Esophagus squamous epithelium (tissue), 4 donors: Measurements from ENCODE around the gene KCTD8.

Source experiments
- POLR2A ChIP-seq, 4 donors: fragments of 450-650 bp; IDR thresholded peaks; one replicate each; pipeline ENCODE4 v1.6.1; 2017; ENCODE audit warnings: antibody characterized with exemption in 4 of 4, mild to moderate bottlenecking in 4 of 4, moderate library complexity in 3 of 4
- TF ChIP-seq, protein P1 (sequence below), 6 experiments: fragments of 450-650 bp in 4 of 6; fragments of 200-600 bp in 2 of 6; sonication (generic) in 2 of 6; IDR thresholded peaks; one replicate each; pipeline ENCODE4 v1.5.1; 2016 to 2019; ENCODE audit warnings: antibody characterized with exemption in 6 of 6, mild to moderate bottlenecking in 4 of 6, moderate library complexity in 4 of 6

DNA sequence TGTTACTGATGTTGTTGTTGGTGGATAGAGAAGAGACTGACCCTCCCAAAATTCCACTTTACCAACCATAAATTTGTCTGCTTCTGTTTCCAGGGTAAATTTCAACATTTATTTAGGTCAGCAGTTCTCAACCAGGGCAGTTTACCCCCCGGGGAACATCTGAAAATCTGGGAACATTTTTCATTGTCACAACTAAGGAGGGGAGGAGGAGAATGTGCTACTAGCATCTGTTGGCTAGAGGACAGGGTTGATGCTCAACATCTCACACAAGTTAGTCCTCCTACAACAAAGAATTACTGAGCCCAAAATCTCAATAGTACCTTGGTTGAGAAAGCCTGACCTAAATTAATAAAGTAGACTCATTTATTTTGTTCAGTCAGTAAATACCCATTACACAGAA, 25.7 kb downstream of the KCTD8 start:
- TF ChIP-seq, protein P1, sequence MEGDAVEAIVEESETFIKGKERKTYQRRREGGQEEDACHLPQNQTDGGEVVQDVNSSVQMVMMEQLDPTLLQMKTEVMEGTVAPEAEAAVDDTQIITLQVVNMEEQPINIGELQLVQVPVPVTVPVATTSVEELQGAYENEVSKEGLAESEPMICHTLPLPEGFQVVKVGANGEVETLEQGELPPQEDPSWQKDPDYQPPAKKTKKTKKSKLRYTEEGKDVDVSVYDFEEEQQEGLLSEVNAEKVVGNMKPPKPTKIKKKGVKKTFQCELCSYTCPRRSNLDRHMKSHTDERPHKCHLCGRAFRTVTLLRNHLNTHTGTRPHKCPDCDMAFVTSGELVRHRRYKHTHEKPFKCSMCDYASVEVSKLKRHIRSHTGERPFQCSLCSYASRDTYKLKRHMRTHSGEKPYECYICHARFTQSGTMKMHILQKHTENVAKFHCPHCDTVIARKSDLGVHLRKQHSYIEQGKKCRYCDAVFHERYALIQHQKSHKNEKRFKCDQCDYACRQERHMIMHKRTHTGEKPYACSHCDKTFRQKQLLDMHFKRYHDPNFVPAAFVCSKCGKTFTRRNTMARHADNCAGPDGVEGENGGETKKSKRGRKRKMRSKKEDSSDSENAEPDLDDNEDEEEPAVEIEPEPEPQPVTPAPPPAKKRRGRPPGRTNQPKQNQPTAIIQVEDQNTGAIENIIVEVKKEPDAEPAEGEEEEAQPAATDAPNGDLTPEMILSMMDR (IDR thresholded peaks at IDR 0.05), result no peak
- no peak for TF ChIP-seq POLR2A (IDR thresholded peaks at IDR 0.05)
